T-helper 1 cell (primary cell): ENCODE results near the gene BRK1.
"Not testable (repeated sequence)": the region's sequence is repeated elsewhere in the genome, so short reads cannot be mapped to it uniquely, and the experiment has no call there.

Source experiments
- DNase-seq, 5 donors: peaks; one replicate each; pipeline ENCODE4 v3.0.0-alpha.2; 2012 to 2020

Gene BRK1

DNA sequence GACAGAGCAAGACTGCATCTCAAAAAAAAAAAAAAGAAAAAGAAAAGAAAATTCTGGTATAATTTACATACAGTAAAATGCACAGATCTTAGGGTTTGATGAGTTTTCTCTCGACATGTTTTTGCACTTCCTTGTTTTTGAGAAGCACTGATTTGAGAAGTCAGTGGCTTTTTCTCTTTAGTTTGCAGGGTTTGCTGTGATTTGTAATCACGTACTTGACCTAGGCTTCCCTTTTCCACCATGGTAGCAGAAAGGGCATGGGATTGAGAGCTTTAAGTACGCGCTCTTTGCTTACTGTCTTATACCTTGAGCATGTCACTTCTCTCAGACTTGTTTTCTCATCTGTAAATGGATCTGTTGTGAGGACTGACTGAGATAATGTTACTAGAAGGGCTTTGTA lies 30.2 kb downstream of the BRK1 start:
- DNase-seq = no peak

DNA sequence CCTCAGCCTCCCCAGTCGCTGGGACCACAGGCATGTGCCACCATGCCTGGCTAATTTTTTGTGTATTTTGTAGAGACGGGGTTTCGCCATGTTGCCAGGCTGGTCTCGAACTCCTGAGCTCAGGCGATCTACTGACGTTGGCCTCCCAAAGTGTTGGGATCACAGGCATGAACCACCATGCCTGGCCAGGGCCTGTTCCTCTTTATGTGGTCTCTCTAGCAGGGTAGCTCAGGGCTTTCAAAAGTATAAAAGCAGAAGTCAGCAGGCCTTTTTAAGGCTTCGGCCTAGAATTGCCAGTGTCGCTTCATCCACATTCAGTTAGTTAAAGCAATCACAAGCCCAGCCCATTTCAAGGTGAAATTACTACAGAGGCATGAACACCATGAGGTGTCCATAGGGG lies 33.8 kb downstream of the BRK1 start:
- no peak for DNase-seq

GRCh38 chr3:10150987-10151386 lies 35.5 kb downstream of the BRK1 start:
- no peak for DNase-seq

GRCh38 chr3:10154335-10155122 lies 39.1 kb downstream of the BRK1 start:
- DNase-seq = no peak

- DNase-seq = no peak
Measured at GRCh38 chr3:10155123-10155472, 39.6 kb downstream of the BRK1 start.

DNA sequence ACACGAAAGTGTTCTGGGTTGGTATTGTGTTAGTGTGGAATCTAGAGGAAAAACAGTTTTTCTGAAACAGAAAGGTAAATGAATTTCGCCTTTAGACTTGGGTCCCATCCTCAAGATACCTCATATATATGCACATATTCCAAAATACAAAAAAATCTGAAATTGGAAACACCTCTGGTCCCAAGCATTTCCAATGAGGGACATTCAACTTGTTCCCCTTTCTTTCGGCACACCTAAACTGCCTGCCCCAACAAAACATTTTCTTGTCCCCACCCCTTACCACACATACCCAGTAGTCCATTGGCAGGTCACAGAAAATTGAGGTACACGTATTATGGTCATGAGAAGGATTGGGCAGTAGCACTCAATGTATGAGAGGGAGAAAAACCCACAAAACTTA lies 40.2 kb downstream of the BRK1 start:
- DNase-seq = no peak

DNA sequence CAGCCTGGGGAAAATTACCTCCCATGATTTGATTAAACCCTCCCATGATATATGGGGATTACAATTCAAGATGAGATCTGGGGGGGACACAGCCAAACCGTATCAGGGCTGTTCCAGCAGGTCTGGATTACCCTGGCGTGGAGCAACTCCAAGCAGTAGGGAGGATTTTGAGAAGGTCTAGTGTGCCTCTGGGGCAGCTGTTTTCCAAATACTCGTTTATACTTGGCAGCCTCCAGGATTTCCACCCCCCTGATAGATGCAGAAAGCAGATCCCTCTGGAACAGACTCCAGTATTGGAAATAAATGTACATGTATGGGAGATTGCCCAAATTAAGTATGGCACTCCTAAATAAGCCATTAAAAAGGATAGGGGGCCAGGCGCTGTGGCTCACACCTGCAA lies 41.6 kb downstream of the BRK1 start:
- DNase-seq = no peak

DNA sequence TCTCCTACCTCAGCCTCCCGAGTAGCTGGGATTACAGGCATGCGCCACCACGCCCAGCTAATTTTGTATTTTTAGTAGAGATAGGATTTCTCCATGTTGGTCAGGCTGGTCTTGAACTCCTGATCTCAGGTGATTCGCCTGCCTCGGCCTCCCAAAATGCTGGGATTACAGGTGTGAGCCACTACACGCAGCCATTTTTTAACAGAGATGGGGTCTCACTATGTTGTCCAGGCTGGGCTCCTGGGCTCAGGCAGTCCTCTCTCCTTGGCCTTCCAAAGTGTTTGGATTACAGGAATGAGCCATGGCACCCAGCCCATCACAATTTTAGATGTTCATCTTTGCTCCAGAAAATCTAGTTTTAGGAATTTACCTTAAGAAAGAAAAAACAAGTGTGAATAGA lies 43.1 kb downstream of the BRK1 start:
- DNase-seq = not testable (repeated sequence)

DNA sequence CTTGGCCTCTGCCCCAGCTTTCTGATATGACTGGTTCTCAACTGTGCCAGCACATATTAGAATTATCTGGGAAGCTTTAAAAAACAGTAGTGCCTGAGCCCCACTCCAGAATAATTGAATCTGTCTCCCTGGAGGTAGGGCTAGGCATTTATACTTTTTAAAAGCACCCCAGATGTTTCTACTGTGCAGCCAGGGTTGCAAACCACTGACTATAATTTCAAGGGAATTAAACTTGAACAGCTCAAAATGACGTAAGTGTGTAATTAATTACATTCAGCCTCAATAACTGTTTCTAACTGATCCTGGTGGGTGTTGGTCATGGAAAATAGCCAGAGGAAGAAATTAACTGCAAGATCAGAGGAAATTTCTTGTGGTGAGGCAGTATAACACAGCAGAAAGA lies 44.9 kb downstream of the BRK1 start:
- no peak for DNase-seq

DNA sequence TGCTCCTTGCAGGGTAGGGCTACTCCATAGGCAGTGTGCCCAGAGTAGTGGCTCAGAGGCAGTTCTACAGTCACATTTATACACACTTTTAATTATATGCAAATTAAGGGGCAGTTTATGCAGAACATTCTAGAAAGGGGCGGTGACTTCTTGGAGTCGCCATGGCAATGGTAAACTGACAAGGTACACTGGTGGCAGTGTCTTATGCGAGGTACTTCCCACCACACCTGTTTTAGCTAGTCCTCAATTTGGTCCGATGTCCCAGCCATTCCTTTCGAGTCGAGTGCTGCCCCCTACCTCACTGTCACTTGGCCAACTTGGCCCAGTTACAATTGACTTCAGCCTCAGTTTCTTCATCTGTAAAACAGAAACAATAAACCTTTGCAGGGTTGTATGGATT lies 45.5 kb downstream of the BRK1 start:
- no peak for DNase-seq

GRCh38 chr3:10162185-10162584 lies 46.7 kb downstream of the BRK1 start:
- no peak for DNase-seq

DNA sequence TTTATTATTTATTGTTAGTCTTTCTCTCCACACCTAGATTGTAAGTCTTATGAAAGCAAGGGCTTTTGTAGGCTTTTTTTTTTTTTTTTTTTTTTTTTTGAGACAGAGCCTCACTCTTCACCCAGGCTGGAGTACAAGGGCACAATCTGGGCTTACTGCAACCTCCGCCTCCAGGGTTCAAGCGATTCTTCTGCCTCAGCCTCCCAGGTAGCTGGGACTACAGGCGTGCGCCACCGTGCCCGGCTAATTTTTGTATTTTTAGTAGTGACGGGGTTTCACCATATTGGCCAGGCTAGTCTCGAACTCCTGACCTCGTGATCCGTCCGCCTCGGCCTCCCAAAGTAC lies 48.7 kb downstream of the BRK1 start:
- not testable (repeated sequence) for DNase-seq

DNA sequence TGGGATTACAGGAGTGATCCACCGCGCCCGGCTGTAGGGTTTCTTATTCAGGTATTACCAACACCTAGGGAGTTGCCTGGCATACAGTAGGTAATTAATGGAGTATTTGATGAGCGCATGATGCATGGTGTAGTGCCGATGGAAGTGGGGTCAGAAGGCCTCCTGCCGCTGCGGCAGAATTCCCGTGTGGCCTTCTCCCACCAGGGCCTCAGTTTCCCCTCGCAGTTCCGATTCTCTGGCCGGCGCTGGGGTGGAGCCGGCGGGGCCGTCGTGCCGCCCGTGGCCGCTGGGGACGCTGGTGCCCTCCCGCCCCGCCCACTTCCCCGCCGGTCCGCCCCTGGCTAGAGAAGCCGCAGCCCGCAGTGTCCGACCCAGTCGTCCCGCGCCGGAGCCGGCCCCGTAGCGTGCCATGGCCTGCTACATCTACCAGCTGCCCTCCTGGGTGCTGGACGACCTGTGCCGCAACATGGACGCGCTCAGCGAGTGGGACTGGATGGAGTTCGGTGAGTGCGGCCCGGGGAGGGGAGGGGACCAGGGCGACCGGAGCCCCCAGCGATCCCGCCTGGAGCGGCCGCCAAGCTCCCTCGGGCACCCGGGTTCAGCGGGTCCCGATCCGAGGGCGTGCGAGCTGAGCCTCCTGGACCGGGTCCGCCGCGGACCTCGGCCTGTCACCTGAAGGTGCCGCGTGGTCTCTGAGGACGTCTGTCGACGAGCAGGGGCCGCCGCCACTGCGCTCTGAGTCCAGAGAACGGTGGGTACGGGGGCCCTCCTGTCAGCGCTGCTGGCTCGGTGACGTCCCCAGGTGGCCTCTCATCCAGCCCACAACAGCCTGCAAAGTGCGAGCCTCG lies 49.3 kb downstream of the BRK1 start, which contains the start of gene IRAK2:
IRAK2 (plus strand) TSS at position 374 of the 848 bp plus-strand sequence; CDS start at position 410, 36 bp downstream.
- DNase-seq = peak; percentile 45 to 61 (median 49)

- no peak for DNase-seq
Measured at GRCh38 chr3:10166213-10166604, 50.7 kb downstream of the BRK1 start.

DNA sequence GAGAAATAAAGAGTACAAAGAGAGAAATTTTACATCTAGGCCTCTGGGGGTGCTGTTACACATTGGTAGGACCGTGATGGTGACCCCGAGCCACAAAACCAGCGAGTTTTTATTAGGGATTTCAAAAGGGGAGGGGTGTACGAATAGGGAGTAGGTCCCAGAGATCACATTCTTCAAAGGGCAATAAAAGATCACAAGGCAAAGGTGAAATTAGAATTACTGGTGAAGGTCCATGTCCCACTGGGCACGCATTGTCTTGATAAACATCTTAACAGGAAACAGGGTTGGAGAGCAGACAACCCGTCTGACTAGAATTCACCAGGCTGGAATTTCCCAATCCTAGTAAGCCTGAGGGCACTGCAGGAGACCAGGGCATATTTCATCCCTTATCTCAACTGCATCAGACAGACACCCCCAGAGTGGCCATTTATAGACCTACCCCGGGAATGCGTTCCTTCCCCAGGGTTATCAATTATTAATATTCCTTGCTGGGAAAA lies 53.6 kb downstream of the BRK1 start:
- no peak for DNase-seq

GRCh38 chr3:10170915-10171478 lies 55.5 kb downstream of the BRK1 start:
- DNase-seq = no peak

DNA sequence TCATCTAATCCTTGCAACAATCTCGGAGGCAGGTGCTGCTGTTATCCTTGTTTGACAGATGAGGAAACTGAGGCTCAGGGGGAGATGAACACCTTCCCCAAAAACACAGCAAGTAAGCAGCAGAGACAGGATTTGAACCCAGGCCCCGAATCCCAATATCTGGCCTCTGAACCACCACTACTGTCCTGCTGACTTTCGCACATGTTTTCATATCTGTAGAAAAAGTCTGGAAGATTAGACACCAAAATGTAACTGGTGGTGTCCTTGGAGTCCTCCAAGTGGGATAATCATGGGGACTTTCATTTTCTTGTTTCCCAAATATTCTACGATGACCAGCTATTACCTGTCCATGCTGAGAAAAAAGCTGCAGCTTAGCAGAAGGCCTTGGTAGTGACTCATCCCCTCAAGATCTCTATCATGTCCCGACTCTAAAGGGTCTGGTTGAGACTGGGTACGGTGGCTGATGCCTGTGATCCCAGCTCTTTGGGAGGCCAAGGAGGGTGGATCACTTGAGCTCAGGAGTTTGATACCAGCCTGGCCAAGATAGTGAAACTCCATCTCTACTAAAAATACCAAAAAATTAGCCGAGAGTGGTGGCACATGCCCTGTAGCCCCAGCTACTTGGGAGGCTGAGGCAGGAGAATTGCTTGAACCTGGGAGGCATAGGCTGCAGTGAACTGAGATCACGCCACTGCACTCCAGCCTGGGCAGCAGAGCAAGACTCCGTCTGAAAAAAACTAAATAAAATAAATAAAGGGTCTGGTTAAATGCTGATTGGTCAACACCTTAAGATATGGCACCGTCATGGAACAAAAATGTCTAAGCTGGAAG lies 57.8 kb downstream of the BRK1 start:
- DNase-seq = no peak

GRCh38 chr3:10173926-10174435 lies 58.5 kb downstream of the BRK1 start:
- DNase-seq = no peak

GRCh38 chr3:10175334-10175733 lies 59.9 kb downstream of the BRK1 start:
- DNase-seq = not testable (repeated sequence)

DNA sequence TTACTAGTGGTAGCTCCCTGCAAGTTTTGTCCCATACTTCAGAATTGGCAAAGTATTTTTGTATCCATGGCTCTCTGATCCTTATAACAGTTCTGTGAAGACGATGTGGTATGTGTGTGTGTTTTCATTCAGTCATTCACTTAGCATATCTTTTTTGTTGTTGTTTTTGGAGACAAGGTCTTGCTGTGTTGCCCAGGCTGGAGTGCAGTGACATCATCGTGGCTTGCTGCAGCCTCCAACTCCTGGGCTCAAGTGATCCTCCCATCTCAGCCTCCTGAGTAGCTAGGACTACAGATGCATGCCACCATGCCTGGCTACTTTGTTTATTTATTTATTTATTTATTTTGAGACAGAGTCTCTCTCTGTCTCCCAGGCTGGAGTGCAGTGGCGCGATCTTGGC lies 60.7 kb downstream of the BRK1 start:
- not testable (repeated sequence) for DNase-seq
